B cell (primary cell): Measurements from ENCODE around the gene CDCA7L.

ENCODE experiments used
- CTCF ChIP-seq: fragments of 200-600 bp; IDR thresholded peaks from one replicate; pipeline ENCODE4 v1.8.0; 2022; ENCODE audit warnings: antibody characterized with exemption, mild to moderate bottlenecking
- EZH2 ChIP-seq: IDR thresholded peaks from 2 replicates; pipeline ENCODE4 v1.6.1; 2012; ENCODE audit warnings: borderline replicate concordance, low read depth, mild to moderate bottlenecking, moderate library complexity, low read length; ENCODE audit not compliant: insufficient read depth, poor library complexity, severe bottlenecking

DNA sequence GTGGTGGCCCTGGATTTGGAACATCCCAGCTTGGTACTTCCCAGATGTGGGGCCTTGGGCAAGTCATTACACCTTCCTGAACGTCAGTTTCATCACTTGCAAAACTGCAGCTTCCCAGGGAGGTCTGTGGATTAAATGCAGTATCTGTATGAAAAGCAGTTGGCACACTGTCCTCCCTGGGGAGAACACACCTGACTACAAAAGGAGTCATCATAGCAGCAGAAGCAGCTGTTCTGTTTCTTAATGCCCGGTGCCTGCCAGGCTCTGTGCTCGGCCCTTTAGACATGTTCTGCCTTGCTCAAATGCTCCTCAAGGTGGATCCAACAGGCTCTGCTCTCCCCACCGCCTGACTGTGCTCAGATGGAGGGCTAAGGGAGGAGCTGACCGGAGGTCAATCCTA lies 31.0 kb downstream of the CDCA7L start:
- TF ChIP-seq EZH2, result no peak
- no peak for TF ChIP-seq CTCF
